Neuron (in vitro differentiated cells): ENCODE results near the gene SEPTIN5.

Source experiments
- H2AFZ ChIP-seq: one replicate; pipeline ENCODE4 v1.6.1; 2013; ENCODE audit warnings: low read depth, mild to moderate bottlenecking, inconsistent platforms, low read length, moderate library complexity
- H3K27me3 ChIP-seq: one replicate; pipeline ENCODE4 v1.6.1; 2013; ENCODE audit warnings: low read length; ENCODE audit not compliant: insufficient read depth
- H3K36me3 ChIP-seq: one replicate; pipeline ENCODE4 v1.6.1; 2013; ENCODE audit warnings: low read length; ENCODE audit not compliant: insufficient read depth
- H3K4me1 ChIP-seq: one replicate; pipeline ENCODE4 v1.6.1; 2013; ENCODE audit warnings: low read length; ENCODE audit not compliant: insufficient read depth
- H3K4me3 ChIP-seq: 2 replicates; pipeline ENCODE4 v1.5.1; 2013; ENCODE audit warnings: mild to moderate bottlenecking, low read length, moderate library complexity
- H3K9me3 ChIP-seq: one replicate; pipeline ENCODE4 v1.6.1; 2013; ENCODE audit warnings: low read length

The SEPTIN5 gene

GRCh38 chr22:19730655-19731360, 16.5 kb downstream of the SEPTIN5 start:
- peaks cover 66% of the 10 kb centered on the region for H3K27me3 ChIP-seq

GRCh38 chr22:19731361-19732135, 17.2 kb downstream of the SEPTIN5 start:
- Histone ChIP-seq H3K4me1 (peaks cover 7% of the 10 kb centered on the region), H2AFZ (no peak overlapping the region), H3K4me3 (no peak overlapping the region), H3K9me3 (peaks cover 4% of the 10 kb centered on the region), H3K27me3 (peaks cover 66% of the 10 kb centered on the region), H3K36me3 (no peaks in the 10 kb centered on the region)

More at GRCh38 chr22:19730655-19731360, 16.5 kb downstream of the SEPTIN5 start:
- H2AFZ ChIP-seq: peak overlapping the region; percentile 1
- no peak overlapping the region for H3K4me3 ChIP-seq
- no peaks in the 10 kb centered on the region for H3K36me3 ChIP-seq
- peaks cover 7% of the 10 kb centered on the region for H3K4me1 ChIP-seq
- H3K9me3 ChIP-seq: peaks cover 4% of the 10 kb centered on the region

- no peak overlapping the region for H2AFZ ChIP-seq
- H3K9me3 ChIP-seq: no peaks in the 10 kb centered on the region
- no peaks in the 10 kb centered on the region for H3K36me3 ChIP-seq
- no peak overlapping the region for H3K4me3 ChIP-seq
- peaks cover 66% of the 10 kb centered on the region for H3K27me3 ChIP-seq
- H3K4me1 ChIP-seq: peaks cover 7% of the 10 kb centered on the region
Observed at GRCh38 chr22:19732403-19733113, 18.3 kb downstream of the SEPTIN5 start.

- Histone ChIP-seq H3K9me3 (no peaks in the 10 kb centered on the region), H3K4me3 (no peak overlapping the region), H3K4me1 (peaks cover 9% of the 10 kb centered on the region), H2AFZ (no peak overlapping the region), H3K27me3 (peaks cover 56% of the 10 kb centered on the region), H3K36me3 (no peaks in the 10 kb centered on the region)
Observed at GRCh38 chr22:19733755-19734154, 19.5 kb downstream of the SEPTIN5 start.

GRCh38 chr22:19734163-19734562, 19.9 kb downstream of the SEPTIN5 start:
- no peak overlapping the region for H2AFZ ChIP-seq
- H3K4me3 ChIP-seq: no peak overlapping the region
- peaks cover 9% of the 10 kb centered on the region for H3K4me1 ChIP-seq
- H3K36me3 ChIP-seq: no peaks in the 10 kb centered on the region
- H3K9me3 ChIP-seq: no peaks in the 10 kb centered on the region
- H3K27me3 ChIP-seq: peaks cover 52% of the 10 kb centered on the region

- Histone ChIP-seq H2AFZ (no peak overlapping the region), H3K4me3 (no peak overlapping the region), H3K36me3 (no peaks in the 10 kb centered on the region), H3K27me3 (peaks cover 51% of the 10 kb centered on the region), H3K9me3 (no peaks in the 10 kb centered on the region), H3K4me1 (peaks cover 9% of the 10 kb centered on the region)
Observed at GRCh38 chr22:19734837-19735382, 20.6 kb downstream of the SEPTIN5 start.

GRCh38 chr22:19735665-19736510, 21.6 kb downstream of the SEPTIN5 start:
- H3K4me3 ChIP-seq: no peak overlapping the region

GRCh38 chr22:19737846-19738663, 23.8 kb downstream of the SEPTIN5 start:
- Histone ChIP-seq H2AFZ (no peak overlapping the region), H3K9me3 (no peaks in the 10 kb centered on the region), H3K27me3 (peaks cover 61% of the 10 kb centered on the region), H3K36me3 (no peaks in the 10 kb centered on the region), H3K4me3 (no peak overlapping the region), H3K4me1 (peaks cover 2% of the 10 kb centered on the region)

More at GRCh38 chr22:19735665-19736510, 21.6 kb downstream of the SEPTIN5 start:
- Histone ChIP-seq H3K36me3 (no peaks in the 10 kb centered on the region), H3K4me1 (peaks cover 3% of the 10 kb centered on the region), H3K9me3 (no peaks in the 10 kb centered on the region), H2AFZ (no peak overlapping the region), H3K27me3 (peaks cover 49% of the 10 kb centered on the region)

GRCh38 chr22:19738664-19739447, 24.6 kb downstream of the SEPTIN5 start:
- Histone ChIP-seq H3K27me3 (peaks cover 61% of the 10 kb centered on the region), H3K4me1 (peaks cover 2% of the 10 kb centered on the region), H2AFZ (no peak overlapping the region), H3K36me3 (no peaks in the 10 kb centered on the region), H3K4me3 (no peak overlapping the region), H3K9me3 (no peaks in the 10 kb centered on the region)

GRCh38 chr22:19739448-19739895, 25.2 kb downstream of the SEPTIN5 start:
- no peak overlapping the region for H2AFZ ChIP-seq
- H3K4me1 ChIP-seq: peaks cover 2% of the 10 kb centered on the region
- no peak overlapping the region for H3K4me3 ChIP-seq
- H3K9me3 ChIP-seq: no peaks in the 10 kb centered on the region
- no peaks in the 10 kb centered on the region for H3K36me3 ChIP-seq
- peaks cover 62% of the 10 kb centered on the region for H3K27me3 ChIP-seq

- H3K4me3 ChIP-seq: no peak overlapping the region
- no peaks in the 10 kb centered on the region for H3K36me3 ChIP-seq
- H3K27me3 ChIP-seq: peaks cover 59% of the 10 kb centered on the region
- peaks cover 2% of the 10 kb centered on the region for H3K4me1 ChIP-seq
- no peak overlapping the region for H2AFZ ChIP-seq
- H3K9me3 ChIP-seq: no peaks in the 10 kb centered on the region
Observed at GRCh38 chr22:19739911-19740449, 25.7 kb downstream of the SEPTIN5 start.
